Esophagus muscularis mucosa (tissue), 4 donors: ENCODE data around the gene RIMS1.

Experiments used
- EP300 ChIP-seq: sonication (generic); formaldehyde crosslinking; IDR thresholded peaks from one replicate; pipeline ENCODE4 v1.6.1; 2017; ENCODE audit warnings: antibody characterized with exemption
- POLR2A ChIP-seq: fragments of 450-650 bp; IDR thresholded peaks from one replicate; pipeline ENCODE4 v1.6.1; 2017; ENCODE audit warnings: antibody characterized with exemption, moderate library complexity, mild to moderate bottlenecking, low read depth
- POLR2AphosphoS5 ChIP-seq, 2 donors: sonication (generic); formaldehyde crosslinking; IDR thresholded peaks; one replicate each; pipeline ENCODE4 v1.6.1; 2017; ENCODE audit warnings: antibody characterized with exemption in 2 of 2
- TF ChIP-seq, protein P1 (sequence below), 3 experiments: fragments of 200-600 bp in 2 of 3; fragments of 450-650 bp in 1 of 3; sonication (generic) in 2 of 3; IDR thresholded peaks; one replicate each; pipeline ENCODE4 v1.5.1; 2017 to 2019; ENCODE audit warnings: antibody characterized with exemption in 3 of 3, mild to moderate bottlenecking in 2 of 3, moderate library complexity in 1 of 3

DNA sequence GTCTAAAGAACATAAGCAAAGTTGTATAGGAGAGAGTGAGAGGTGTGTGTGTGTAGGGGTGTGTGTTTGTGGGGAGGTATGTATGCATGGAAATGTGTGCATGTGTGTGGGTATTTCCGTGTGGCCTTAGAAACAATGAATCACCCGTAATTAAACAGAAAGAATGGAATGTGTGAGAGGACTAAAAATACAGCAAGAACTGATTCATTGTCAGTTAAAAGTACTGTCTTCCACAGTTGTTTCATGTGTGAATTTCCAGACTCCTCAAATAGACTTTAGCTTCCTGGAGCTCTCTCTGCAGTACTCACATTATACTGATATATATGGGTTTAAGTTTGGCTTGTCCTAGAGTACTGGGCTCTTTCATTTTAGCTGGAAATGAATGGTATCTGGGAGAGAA is 145.7 kb downstream of the RIMS1 start:
- TF ChIP-seq, protein P1, sequence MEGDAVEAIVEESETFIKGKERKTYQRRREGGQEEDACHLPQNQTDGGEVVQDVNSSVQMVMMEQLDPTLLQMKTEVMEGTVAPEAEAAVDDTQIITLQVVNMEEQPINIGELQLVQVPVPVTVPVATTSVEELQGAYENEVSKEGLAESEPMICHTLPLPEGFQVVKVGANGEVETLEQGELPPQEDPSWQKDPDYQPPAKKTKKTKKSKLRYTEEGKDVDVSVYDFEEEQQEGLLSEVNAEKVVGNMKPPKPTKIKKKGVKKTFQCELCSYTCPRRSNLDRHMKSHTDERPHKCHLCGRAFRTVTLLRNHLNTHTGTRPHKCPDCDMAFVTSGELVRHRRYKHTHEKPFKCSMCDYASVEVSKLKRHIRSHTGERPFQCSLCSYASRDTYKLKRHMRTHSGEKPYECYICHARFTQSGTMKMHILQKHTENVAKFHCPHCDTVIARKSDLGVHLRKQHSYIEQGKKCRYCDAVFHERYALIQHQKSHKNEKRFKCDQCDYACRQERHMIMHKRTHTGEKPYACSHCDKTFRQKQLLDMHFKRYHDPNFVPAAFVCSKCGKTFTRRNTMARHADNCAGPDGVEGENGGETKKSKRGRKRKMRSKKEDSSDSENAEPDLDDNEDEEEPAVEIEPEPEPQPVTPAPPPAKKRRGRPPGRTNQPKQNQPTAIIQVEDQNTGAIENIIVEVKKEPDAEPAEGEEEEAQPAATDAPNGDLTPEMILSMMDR (IDR thresholded peaks at IDR 0.05): no peak
- TF ChIP-seq EP300 (no peak), POLR2AphosphoS5 (IDR thresholded peaks at IDR 0.05) (no peak), POLR2A (no peak)
